GM21423 (cell line): Measurements from ENCODE around the gene RAVER1.
"Not testable (repeated sequence)": the region's sequence is repeated elsewhere in the genome, so short reads cannot be mapped to it uniquely, and the experiment has no call there.

Experiments used
- ATAC-seq: cut with Tn5 transposase; IDR thresholded peaks from one replicate; pipeline ENCODE4 v1.9.1; 2021; ENCODE audit warnings: mild to moderate bottlenecking, moderate library complexity; ENCODE audit not compliant: unreplicated experiment

Gene RAVER1

DNA sequence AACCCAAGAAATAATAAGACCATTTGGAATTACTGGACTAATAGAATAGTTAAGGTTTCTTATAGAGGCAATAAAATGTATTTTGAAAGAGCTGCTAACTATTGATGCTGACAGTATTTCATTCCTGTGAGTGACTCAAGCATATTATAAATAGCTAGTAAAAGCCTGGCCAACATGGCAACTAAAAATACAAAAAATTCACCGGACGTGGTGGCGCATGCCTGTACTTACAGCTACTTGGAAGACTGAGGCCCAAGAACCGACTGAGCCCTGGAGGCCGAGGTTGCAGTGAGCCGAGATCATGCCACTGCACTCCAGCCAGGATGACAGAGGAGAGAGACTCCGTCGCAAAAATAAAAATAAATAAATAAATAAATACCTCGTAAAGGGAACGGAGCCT lies 11.5 kb upstream of the RAVER1 start:
- no peak for ATAC-seq

DNA sequence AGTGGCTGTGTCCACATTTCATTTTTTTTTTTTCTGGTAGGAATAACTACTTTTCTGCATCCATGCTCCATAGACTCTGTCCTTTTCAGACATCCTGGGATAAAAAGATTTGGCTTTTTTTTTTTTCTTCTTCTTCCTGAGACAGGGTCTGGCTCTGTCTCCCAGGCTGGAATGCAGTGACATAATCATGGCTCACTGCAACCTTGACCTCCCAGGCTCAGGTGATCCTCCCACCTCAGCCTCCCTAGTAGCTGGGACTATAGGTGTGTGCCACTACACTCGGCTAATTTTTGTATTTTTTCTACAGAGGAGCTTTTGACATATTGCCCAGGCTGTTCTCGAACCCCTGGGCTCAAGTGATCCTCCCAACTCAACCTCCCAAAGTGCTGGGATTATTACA lies 10.2 kb upstream of the RAVER1 start:
- ATAC-seq, result no peak

DNA sequence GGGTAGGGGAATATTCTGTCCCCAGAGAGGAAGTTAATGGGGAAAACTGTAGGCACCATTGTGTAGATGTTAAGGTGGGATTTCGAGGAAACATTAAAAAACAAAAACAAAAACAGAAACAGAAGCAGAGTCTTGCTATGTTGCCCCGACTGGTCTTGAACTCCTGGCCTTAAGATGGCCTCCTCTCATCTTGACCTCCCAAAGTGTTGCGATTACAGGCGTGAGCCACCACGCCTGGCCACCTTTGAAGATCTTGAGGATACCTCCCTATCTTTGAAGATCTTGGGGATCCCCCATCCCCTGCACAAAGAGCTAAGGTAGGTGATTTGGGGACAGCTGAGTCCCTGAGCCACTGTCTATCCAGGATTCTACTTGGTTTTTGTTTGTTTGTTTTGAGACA lies 6.6 kb upstream of the RAVER1 start:
- ATAC-seq, result no peak

- ATAC-seq, result peak; percentile 63
These were observed 6.1 kb upstream of the RAVER1 start, which contains the start of gene ICAM3 for GRCh38 chr19:10339380-10339960. Gene ICAM3 (minus strand): TSS chr19:10339624. CDS start chr19:10339614, 10 bp downstream.

GRCh38 chr19:10338940-10339339 lies 5.6 kb upstream of the RAVER1 start:
- ATAC-seq, result no peak

GRCh38 chr19:10336725-10337124 lies 3.4 kb upstream of the RAVER1 start:
- not testable (repeated sequence) for ATAC-seq

- ATAC-seq, result no peak
These were observed 2.1 kb upstream of the RAVER1 start for GRCh38 chr19:10335352-10335985.

GRCh38 chr19:10334588-10335351 lies 1.4 kb upstream of the RAVER1 start:
- ATAC-seq, result no peak

GRCh38 chr19:10333758-10334587 lies 644 bp upstream of the RAVER1 start:
- ATAC-seq, result no peak

- ATAC-seq, result no peak
These were observed 968 bp downstream of the RAVER1 start for GRCh38 chr19:10332158-10332964.

DNA sequence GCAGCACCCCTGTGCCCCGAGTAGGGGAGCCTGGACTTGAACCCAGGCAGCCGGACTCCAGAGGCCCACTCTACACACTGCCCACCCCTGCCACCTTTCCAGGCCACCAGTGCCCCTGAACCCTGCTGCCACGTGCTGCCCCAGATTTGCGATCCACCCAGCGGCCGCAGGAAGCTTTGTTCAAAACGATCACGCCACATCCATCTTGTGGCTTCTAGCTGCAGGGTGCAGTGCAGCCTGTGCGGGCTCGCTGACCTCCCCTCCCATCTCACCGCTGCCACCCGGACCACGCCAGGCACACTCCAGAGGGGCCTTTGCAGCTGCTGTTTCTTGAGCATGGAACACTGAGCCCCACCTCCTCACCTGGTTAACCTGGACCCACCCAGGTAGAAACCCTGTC lies 3.8 kb downstream of the RAVER1 start:
- no peak for ATAC-seq

DNA sequence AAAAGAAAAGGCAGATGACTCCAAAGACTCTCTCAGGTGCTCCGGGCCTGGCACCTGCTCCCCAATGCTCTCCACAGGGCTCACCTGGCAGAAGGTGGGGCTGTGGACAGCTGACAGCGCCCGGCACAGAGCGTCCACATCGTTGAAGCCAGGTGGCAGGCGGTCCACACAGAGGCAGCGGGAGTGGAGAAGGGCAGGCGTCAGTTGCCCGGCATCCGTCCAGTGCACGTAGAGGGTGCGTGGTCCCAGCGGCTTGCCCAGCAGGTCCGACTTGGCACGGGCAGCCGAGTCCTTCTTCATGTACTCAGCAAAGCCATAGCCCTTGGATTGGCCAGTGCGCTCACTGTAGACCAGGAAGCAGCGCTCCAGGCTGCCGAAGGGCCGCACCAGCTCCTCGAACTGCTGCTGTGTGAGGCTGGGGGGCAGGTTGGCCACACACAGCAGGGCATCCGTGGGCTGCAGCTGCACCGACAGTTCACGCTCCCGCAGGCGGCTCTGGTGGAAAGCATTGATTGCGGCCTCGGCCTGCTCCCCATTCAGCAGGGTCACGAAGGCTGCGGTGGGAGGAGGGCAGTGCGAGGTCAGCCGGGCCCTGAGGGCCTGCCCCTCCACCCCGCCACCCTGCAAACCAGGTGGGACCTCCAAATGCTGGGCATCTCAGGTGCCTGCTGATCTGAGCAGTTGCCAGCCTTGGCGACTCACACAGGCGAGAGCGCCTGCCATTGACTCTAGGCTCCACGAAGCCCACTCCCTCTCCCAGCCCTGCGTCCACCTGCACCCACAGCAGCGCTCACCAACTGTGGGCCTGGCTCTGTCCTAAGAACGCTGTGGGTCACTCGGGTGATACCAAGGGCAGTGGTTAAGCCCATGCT lies 4.5 kb downstream of the RAVER1 start:
- ATAC-seq, result no peak

- ATAC-seq, result no peak
These were observed 5.5 kb downstream of the RAVER1 start for GRCh38 chr19:10327793-10328192.

DNA sequence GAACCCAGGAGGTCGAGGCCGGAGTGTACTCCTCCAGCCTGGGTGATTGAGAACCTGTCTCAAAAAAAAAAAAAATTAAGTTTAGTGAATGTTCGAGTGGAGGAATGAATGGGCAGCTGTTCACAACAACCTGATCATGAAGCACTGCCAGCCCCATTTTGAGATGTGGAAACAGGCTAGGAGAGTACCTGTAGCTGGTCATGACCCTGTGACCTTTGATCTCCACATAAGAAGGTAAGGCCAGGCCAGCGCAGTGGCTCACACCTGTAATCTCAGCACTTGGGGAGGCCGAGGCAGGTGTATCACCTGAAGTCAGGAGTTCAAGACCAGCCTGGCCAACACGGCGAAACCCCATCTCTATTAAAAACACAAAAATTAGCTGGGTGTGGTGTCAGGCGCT lies 7.6 kb downstream of the RAVER1 start:
- ATAC-seq, result no peak

- no peak for ATAC-seq
These were observed 11.2 kb downstream of the RAVER1 start for GRCh38 chr19:10321874-10322835.

- no peak for ATAC-seq
These were observed 11.9 kb downstream of the RAVER1 start for GRCh38 chr19:10321417-10321797.

- ATAC-seq, result no peak
These were observed 12.5 kb downstream of the RAVER1 start for GRCh38 chr19:10320602-10321416.
